Measurements from ENCODE around the gene HSBP1. TPM values are rescaled to one million over a fixed set of nuclear protein-coding genes. Genes with fewer than 3 reads are reported as not detected.

HSBP1 gene
- total RNA-seq, 1 experiment from 2014 or later = 230 TPM

DNA sequence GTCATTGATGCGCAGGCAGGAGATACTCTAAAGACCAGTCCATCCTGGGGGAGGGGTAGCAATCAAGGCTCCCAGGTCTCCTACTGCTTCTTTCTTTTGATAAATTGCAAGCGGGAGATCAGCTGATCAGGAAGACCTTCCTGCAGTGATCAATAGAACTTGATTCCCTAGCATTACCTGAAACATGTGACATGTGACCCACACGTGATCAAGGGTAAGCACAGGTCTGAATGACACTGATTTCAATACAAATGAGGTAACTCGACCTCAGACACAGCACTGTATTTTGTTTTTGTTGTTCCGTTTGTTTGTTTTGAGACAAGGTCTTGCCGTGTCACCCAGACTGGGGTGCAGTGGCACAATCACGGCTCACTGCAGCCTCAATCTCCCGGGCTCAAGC, 51.5 kb downstream of the HSBP1 start:
- Histone ChIP-seq H3K27ac (ENCODE audit: insufficient read length, low read depth, low read length) (no peak overlapping the region), H3K18ac (ENCODE audit: insufficient read length, low read depth, low read length) (no peak overlapping the region), H2BK12ac (ENCODE audit: insufficient read length, low read depth, low read length) (no peak overlapping the region), H4K20me1 (ENCODE audit: control insufficient read depth, insufficient read depth, insufficient read length) (no peaks in the 10 kb centered on the region), H3K79me2 (ENCODE audit: insufficient read depth, low read length) (no peaks in the 10 kb centered on the region), H3K79me1 (ENCODE audit: insufficient read depth, low read depth, low read length, poor library complexity, severe bottlenecking) (no peaks in the 10 kb centered on the region), H3K23me2 (ENCODE audit: insufficient read length, low read depth, low read length, poor library complexity, severe bottlenecking) (no peaks in the 10 kb centered on the region), H2AFZ (ENCODE audit: low read length) (no peak overlapping the region), H3K27me3 (ENCODE audit: insufficient read depth, low read length) (no peaks in the 10 kb centered on the region), H4K8ac (replicated peaks; ENCODE audit: insufficient read length, low read depth, low read length) (no peak overlapping the region), H3K4ac (ENCODE audit: low read depth, low read length) (no peak overlapping the region), H4K91ac (ENCODE audit: insufficient read length, low read depth, low read length) (no peak overlapping the region), H2BK5ac (ENCODE audit: insufficient read length, low read length) (no peak overlapping the region), H3K4me1 (ENCODE audit: insufficient read depth, low read length) (no peaks in the 10 kb centered on the region; the same call in 1 of the 2 replicates), H3K4me2 (ENCODE audit: insufficient read depth, insufficient read length, low read length) (no peak overlapping the region), H3T11ph (ENCODE audit: low read length) (no peak overlapping the region), H2AK5ac (ENCODE audit: insufficient read length, low read length) (no peak overlapping the region), H2BK20ac (ENCODE audit: low read depth, low read length, poor library complexity, severe bottlenecking) (no peak overlapping the region), H3K23ac (ENCODE audit: insufficient read length, low read depth, low read length) (no peak overlapping the region), H3K56ac (ENCODE audit: insufficient read length, low read depth, low read length) (no peak overlapping the region), H3K9me3 (ENCODE audit: control insufficient read depth, low read depth, low read length) (no peaks in the 10 kb centered on the region), H3K9ac (ENCODE audit: extremely low read depth, insufficient read length, low read length) (no peak overlapping the region), H2BK120ac (ENCODE audit: low read depth, low read length, poor library complexity, severe bottlenecking) (no peak overlapping the region), H3K14ac (ENCODE audit: insufficient read depth, low read length) (no peak overlapping the region), H4K5ac (ENCODE audit: insufficient read length, low read depth, low read length) (no peak overlapping the region), H2BK15ac (ENCODE audit: low read depth, low read length) (no peak overlapping the region)
- Mint-ChIP-seq H3K4me1 (peaks cover 28 to 30% of the 10 kb centered on the region in 2 experiments), H3K4me3 (no peak overlapping the region), H3K27me3 (ENCODE audit: low read depth) (0 out of 2 replicates have a peak, but pooled peaks cover 1% of the 10 kb centered on the region), H3K27ac (no peak overlapping the region), H3K36me3 (ENCODE audit: insufficient read depth in 1 of 3, low read depth in 3 of 3) (no peaks in the 10 kb centered on the region), H3K9me3 (no peaks in the 10 kb centered on the region)
- DNase-seq = no peak
- TF ChIP-seq, protein P1, sequence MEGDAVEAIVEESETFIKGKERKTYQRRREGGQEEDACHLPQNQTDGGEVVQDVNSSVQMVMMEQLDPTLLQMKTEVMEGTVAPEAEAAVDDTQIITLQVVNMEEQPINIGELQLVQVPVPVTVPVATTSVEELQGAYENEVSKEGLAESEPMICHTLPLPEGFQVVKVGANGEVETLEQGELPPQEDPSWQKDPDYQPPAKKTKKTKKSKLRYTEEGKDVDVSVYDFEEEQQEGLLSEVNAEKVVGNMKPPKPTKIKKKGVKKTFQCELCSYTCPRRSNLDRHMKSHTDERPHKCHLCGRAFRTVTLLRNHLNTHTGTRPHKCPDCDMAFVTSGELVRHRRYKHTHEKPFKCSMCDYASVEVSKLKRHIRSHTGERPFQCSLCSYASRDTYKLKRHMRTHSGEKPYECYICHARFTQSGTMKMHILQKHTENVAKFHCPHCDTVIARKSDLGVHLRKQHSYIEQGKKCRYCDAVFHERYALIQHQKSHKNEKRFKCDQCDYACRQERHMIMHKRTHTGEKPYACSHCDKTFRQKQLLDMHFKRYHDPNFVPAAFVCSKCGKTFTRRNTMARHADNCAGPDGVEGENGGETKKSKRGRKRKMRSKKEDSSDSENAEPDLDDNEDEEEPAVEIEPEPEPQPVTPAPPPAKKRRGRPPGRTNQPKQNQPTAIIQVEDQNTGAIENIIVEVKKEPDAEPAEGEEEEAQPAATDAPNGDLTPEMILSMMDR (conservative IDR thresholded peaks at IDR 0.05) = no peak
- WGBS (ENCODE audit: extremely low coverage, insufficient read length, low lambda C conversion rate) = no CpG with 5 or more reads among the region's 8 CpGs
